ENCODE data around the gene BAIAP2.

DNA sequence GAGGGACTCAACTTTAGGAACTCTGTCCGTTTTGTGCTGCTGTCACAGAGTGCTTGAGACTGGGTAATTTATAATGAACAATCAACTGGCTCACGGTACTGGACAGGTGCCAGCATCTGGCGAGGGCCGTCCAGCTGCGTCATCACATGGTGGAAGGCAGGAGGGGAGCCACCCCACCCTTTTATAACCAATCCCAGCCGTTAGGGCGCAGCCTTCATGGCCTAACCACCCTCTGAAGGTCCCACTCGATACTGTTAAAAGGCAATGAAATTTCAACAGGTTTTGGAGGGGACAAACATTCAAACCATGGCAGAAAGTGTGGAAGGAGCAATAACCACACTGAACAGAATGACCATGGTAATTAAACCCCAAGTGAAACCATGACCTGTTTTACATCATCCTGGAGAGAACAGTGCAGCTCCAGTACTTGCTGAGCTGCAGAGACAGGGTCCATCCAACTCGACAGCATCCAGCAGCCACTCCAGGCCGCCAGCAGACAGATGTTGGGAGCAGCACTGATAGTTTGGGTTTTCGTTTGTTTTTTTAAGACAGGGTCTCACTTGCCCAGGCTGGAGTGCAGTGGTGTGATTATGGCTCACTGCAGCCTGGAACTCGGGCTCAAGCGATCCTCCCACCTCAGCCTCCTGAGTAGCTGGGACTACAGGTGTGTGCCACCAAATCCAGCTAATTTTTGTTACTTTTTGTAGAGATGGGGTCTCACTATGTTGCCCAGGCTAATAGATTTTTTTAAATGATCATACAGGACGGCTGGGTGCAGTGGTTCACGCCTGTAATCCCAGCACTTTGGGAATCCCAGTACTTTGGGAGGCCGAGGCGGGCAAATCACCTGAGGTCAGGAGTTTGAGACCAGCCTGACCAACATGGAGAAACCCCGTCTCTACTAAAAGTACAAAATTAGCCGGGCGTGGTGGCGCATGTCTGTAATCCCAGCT is 32.3 kb upstream of the BAIAP2 start:
- TF ChIP-seq, protein P1, sequence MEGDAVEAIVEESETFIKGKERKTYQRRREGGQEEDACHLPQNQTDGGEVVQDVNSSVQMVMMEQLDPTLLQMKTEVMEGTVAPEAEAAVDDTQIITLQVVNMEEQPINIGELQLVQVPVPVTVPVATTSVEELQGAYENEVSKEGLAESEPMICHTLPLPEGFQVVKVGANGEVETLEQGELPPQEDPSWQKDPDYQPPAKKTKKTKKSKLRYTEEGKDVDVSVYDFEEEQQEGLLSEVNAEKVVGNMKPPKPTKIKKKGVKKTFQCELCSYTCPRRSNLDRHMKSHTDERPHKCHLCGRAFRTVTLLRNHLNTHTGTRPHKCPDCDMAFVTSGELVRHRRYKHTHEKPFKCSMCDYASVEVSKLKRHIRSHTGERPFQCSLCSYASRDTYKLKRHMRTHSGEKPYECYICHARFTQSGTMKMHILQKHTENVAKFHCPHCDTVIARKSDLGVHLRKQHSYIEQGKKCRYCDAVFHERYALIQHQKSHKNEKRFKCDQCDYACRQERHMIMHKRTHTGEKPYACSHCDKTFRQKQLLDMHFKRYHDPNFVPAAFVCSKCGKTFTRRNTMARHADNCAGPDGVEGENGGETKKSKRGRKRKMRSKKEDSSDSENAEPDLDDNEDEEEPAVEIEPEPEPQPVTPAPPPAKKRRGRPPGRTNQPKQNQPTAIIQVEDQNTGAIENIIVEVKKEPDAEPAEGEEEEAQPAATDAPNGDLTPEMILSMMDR (IDR thresholded peaks at IDR 0.05): no peak
- no peak for TF ChIP-seq ZFX (IDR thresholded peaks at IDR 0.05; ENCODE audit: borderline replicate concordance)
